Omental fat pad (tissue), 4 donors: ENCODE data around the gene HOXA13. TPM values are rescaled to one million over a fixed set of nuclear protein-coding genes. Genes with fewer than 3 reads are reported as not detected.

Experiments used
- ATAC-seq: fragments of 150-250 bp; one replicate; pipeline ENCODE4 v1.9.1; 2016; ENCODE audit warnings: mild to moderate bottlenecking, moderate library complexity; ENCODE audit not compliant: low FRiP score
- DNase-seq: peaks from one replicate; pipeline ENCODE4 v3.0.0-alpha.2; 2019; ENCODE audit warnings: low spot score
- total RNA-seq, 4 donors: library from RNA; depleted of rRNA; stranded (reverse); fragments of >200 nt; gene quantifications; one replicate each; pipeline ENCODE4 v1.1.0, GENCODE V29; 2016
- TF ChIP-seq, protein P1 (sequence below), 3 donors: fragments of 450-650 bp; IDR thresholded peaks; one replicate each; pipeline ENCODE4 v1.5.1; 2016 to 2017; ENCODE audit warnings: antibody characterized with exemption in 3 of 3, mild to moderate bottlenecking in 3 of 3, moderate library complexity in 2 of 3

Gene HOXA13
- total RNA-seq, 4 donors from 2014 or later = not detected

DNA sequence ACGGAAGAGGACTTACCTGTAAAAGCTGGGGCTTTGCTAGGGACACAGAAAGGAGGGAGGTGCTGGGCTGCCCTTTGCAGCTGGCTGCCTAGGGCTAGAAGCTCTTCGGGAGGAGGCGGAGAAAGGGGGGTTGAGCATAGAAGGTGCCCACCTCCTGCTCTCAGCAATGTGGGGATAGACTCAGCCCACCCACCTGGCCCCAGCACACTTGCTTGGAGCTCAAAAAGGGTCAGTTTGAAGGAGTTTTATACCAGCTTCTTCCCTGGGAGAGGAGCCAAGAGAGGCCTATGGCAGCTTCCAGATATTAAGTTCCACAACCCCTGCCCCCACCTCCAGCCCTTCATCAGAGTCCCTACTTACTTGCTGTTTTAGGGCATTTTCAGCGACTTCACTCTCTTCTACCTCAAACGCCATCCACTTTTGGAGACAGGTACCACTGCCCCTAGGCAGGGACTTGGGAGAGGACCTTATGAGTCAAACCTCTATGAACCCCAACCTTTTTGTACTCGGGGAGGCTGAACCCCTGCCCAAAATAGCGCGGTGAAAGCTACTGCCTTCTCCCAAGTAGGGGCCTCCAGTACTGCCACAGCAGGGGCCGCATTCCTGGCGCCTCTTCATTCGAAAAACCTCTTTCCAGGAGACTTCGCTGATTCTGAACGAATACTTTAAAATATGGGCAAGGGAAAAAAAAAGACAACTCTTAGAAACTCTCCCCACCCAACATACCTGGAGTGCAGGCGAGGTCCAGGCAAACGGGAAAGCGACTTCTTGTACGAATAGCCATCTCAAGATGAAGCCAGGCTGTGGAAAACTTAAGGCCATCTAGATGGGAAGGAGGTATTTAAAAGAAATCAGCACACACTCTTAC is 41.5 kb upstream of the HOXA13 start:
- TF ChIP-seq, protein P1, sequence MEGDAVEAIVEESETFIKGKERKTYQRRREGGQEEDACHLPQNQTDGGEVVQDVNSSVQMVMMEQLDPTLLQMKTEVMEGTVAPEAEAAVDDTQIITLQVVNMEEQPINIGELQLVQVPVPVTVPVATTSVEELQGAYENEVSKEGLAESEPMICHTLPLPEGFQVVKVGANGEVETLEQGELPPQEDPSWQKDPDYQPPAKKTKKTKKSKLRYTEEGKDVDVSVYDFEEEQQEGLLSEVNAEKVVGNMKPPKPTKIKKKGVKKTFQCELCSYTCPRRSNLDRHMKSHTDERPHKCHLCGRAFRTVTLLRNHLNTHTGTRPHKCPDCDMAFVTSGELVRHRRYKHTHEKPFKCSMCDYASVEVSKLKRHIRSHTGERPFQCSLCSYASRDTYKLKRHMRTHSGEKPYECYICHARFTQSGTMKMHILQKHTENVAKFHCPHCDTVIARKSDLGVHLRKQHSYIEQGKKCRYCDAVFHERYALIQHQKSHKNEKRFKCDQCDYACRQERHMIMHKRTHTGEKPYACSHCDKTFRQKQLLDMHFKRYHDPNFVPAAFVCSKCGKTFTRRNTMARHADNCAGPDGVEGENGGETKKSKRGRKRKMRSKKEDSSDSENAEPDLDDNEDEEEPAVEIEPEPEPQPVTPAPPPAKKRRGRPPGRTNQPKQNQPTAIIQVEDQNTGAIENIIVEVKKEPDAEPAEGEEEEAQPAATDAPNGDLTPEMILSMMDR (IDR thresholded peaks at IDR 0.05) = no peak

DNA sequence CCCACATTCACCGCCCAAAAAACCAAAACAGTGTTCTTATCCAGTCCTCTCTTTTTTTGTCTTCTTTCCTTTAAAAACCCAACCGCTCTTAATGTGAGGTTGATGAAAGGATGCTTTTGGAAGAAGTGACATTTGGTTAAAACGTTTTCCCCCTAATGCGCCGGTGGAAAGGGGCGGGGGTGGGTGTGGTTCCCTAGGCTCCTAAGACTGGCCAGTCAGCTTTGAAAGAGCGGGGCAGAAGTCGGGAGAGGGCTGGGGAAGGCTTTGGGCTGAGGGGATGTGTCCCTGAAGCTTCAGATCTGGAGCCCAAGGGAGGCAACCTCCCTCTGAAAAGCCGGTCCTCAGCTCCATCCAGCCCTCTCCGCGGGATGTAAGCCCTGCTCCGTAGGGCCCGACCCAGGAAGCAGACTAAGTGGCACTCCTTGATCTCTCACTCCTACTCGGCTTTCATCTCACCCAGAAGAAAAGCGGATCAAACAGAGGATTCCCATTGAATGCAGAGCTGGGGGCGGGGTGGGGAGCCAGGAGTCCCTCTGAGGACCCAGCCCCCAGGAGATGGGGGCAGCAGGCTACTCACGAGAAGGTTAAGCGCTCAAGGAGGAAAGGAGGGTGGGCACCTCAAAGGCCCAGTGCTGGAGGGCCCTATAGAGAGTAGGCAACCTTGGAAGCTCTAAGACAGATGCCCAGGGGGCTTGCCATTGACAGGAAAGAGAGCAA is 40.3 kb upstream of the HOXA13 start:
- DNase-seq (no peak), ATAC-seq (no peak)
- TF ChIP-seq, protein P1 (IDR thresholded peaks at IDR 0.05) = no peak

More for the DNA sequence above, 41.5 kb upstream of the HOXA13 start:
- ATAC-seq (no peak), DNase-seq (no peak)

DNA sequence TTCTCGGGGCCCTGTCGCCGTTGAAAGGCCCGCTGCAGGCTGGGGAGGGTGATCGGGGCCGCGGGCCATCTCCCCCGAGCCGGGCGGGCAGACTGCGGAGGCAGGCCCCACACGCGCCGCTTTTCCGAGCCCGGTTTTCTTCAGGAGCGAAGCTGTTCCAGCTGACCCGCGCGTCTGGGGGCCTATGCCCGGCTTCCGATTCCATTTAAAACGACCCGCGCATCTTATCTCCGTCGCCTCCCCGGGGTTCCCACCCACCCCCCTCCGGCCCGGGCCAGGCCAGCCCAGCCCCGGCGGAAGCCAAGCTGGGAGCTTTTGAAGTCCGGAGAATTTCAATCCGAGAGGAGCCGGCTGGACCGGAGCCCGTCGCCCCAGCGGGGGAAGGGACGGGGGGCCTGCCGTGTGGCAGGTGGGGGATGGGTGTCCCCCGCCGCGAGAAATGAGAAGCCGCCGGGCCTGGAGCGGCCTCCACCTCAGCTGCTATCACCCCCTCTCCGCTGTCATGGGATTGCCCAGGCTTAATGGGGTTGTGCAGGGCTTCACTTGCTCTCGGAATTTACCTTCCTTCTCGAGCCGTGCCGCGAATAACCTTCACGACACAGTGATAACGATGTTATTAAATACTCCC is 39.6 kb upstream of the HOXA13 start:
- ATAC-seq = no peak
- no peak for DNase-seq
- TF ChIP-seq, protein P1 (IDR thresholded peaks at IDR 0.05) = no peak

DNA sequence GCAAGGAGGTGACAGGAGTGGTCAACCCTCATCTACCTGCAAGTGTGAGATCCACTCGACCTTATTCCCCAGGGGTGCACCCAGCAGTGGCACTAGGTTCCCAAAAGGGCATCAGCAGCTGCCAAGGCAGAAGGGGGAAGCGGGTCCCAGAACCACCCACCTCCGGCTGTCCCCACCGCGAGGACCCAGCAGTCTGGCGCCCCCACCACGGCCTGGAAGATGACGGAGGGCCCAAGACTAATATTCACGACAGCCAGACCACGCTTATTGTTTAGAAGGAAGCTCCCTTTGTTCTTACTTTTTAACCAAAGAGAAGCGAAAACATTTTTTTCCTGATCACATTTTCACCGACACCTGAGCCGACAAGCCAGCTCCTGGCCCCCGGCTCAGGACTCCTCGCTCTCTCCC is 39.1 kb upstream of the HOXA13 start:
- TF ChIP-seq, protein P1 (IDR thresholded peaks at IDR 0.05) = no peak
- DNase-seq (no peak), ATAC-seq (no peak)

DNA sequence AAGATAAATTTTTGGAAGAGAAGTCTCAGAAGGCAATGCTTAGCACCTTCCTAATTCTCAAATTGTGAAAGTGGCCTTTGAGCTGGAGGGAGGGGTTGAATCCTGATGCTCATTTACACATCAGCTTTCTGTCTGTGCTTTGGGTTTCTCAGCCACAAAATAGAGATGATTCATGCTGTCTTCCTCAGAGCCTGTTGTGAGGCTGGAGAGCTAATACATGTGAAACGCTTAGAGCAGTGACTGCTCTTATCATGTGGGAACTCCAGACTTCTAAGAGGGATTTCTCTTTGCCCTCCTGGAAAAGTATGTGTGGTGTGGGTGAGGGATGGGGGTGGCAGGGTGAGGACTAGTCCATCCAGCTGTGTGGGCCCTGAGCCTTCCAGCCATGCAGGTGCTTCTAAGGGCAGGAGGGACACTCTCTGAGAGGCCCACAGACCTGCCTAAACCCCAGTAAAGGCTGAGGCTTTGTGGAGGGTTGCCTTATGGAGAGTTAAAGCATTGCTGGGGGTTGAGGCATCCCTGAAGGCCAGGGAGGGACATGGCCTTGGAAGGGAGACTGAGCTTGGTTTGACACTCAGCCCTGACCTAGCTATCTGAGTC is 37.9 kb upstream of the HOXA13 start:
- TF ChIP-seq, protein P1 (IDR thresholded peaks at IDR 0.05) = no peak
- ATAC-seq (no peak), DNase-seq (no peak)

DNA sequence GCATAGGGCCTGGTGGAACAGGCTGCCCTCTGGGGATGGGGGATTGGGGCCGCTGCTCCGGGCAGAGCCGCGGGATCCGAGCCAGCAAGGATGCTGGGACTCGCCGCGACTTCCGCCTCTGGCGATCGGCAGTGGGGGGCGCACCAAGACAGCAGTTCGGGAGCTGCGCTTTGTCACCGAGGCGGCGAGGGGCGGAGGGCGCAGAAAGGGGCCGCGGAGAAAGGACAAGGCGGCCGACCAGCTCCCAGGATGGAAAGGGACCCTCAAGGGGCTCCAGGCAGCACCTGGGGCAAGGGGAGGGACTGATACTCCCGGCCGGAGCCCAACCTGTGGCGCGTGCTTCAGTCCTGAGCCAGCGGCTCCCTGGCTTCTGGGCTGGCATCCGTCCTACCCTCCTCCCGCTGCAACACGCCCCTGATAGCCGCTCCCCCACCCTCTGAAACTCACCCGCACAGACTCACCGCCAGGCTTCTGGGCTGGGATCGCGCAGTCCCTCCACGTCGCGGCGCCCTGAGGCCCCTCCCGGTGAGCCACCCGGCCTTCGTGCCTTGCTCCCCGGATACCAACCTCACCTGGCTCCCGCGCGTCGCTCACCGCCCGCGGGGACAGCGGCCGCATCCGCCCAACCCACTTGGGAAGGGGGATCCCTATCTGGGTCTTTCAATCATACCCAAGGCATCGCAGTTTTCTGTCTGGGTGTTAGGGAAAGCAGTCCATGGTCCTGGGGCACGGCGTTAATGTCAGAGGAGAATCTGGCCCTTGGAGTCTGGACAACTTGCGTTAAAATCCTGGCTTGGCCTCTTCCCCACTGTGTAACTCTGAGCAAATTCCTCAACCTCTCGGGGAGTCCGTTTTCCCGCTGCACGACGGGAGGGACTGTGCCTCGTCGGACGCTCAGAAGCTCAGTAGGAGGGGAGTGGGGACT is 35.8 kb upstream of the HOXA13 start:
- TF ChIP-seq, protein P1 (IDR thresholded peaks at IDR 0.05) = no peak
- ATAC-seq = no peak
- no peak for DNase-seq
